MM.1S (cell line): ENCODE measurements around the gene RGS4.

Experiments used
- EZH2 ChIP-seq: fragments of 300-600 bp; sonication (generic); optimal IDR thresholded peaks from 2 replicates; pipeline ENCODE3; 2017; ENCODE audit warnings: low read depth, mild to moderate bottlenecking, antibody characterized with exemption, low read length, mixed read lengths
- EZH2phosphoT487 ChIP-seq: fragments of 300-600 bp; sonication (generic); IDR thresholded peaks from 2 replicates; pipeline ENCODE4 v1.6.1; 2018; ENCODE audit warnings: antibody characterized with exemption, low read length
- TF ChIP-seq, protein P1 (sequence below): fragments of 300-600 bp; sonication (generic); IDR thresholded peaks from 2 replicates; pipeline ENCODE4 v1.5.1; 2016; ENCODE audit warnings: antibody characterized with exemption, low read length, mixed read lengths

DNA sequence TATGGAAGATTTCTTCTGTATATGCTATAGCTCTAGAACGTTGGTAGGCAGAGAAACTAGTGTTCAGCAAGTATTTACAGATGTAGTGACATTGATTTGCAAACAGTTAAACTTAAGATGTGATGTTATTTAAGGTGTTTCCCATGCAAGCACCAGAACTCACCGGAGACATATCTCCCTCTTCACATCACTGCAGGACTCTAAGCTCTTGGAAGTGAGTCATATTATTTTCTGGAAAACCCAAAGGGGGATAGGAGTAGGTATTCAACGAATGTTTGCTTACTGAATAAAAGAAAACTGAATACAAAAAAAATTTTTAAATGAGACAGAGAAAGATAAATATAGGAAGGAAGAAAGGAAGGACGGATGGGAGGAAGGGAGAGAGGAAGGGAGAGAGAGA, 25.0 kb downstream of the RGS4 start:
- TF ChIP-seq, protein P1, sequence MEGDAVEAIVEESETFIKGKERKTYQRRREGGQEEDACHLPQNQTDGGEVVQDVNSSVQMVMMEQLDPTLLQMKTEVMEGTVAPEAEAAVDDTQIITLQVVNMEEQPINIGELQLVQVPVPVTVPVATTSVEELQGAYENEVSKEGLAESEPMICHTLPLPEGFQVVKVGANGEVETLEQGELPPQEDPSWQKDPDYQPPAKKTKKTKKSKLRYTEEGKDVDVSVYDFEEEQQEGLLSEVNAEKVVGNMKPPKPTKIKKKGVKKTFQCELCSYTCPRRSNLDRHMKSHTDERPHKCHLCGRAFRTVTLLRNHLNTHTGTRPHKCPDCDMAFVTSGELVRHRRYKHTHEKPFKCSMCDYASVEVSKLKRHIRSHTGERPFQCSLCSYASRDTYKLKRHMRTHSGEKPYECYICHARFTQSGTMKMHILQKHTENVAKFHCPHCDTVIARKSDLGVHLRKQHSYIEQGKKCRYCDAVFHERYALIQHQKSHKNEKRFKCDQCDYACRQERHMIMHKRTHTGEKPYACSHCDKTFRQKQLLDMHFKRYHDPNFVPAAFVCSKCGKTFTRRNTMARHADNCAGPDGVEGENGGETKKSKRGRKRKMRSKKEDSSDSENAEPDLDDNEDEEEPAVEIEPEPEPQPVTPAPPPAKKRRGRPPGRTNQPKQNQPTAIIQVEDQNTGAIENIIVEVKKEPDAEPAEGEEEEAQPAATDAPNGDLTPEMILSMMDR = no peak
- TF ChIP-seq EZH2phosphoT487 (no peak), EZH2 (no peak)
